ENCODE results near the gene TRIM28. TPM values are rescaled to one million over a fixed set of nuclear protein-coding genes. Genes with fewer than 3 reads are reported as not detected.
A peak's percentile ranks its signal among the peaks of the same experiment; 100 is the strongest.

Gene TRIM28
- total and polyA plus RNA-seq, 9 of the 15 experiments (the other 6 are each of a cell fraction or from before 2014, with no cell fraction given) = 12.1 to 797 (median 490) TPM

GRCh38 chr19:58543826-58544590 lies at the start of gene TRIM28 (continued):
- TF ChIP-seq, protein P1, sequence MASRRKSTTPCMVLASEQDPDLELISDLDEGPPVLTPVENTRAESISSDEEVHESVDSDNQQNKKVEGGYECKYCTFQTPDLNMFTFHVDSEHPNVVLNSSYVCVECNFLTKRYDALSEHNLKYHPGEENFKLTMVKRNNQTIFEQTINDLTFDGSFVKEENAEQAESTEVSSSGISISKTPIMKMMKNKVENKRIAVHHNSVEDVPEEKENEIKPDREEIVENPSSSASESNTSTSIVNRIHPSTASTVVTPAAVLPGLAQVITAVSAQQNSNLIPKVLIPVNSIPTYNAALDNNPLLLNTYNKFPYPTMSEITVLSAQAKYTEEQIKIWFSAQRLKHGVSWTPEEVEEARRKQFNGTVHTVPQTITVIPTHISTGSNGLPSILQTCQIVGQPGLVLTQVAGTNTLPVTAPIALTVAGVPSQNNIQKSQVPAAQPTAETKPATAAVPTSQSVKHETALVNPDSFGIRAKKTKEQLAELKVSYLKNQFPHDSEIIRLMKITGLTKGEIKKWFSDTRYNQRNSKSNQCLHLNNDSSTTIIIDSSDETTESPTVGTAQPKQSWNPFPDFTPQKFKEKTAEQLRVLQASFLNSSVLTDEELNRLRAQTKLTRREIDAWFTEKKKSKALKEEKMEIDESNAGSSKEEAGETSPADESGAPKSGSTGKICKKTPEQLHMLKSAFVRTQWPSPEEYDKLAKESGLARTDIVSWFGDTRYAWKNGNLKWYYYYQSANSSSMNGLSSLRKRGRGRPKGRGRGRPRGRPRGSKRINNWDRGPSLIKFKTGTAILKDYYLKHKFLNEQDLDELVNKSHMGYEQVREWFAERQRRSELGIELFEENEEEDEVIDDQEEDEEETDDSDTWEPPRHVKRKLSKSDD (conservative IDR thresholded peaks at IDR 0.05; ENCODE audit: low read length) = no peak
- no peak for TF ChIP-seq BRD4 (IDR thresholded peaks at IDR 0.05)
- no peak for TF ChIP-seq RERE (CRISPR knock-in tag; IDR thresholded peaks at IDR 0.05; ENCODE audit: borderline replicate concordance)
- TF ChIP-seq ZNF12 (CRISPR knock-in tag; IDR thresholded peaks at IDR 0.05) = no peak
- TF ChIP-seq ZKSCAN3 (CRISPR knock-in tag; IDR thresholded peaks at IDR 0.05) = no peak
- TF ChIP-seq CSDE1 (IDR thresholded peaks at IDR 0.05) = no peak
- TF ChIP-seq TSC22D4 (tag; IDR thresholded peaks at IDR 0.05) = no peak
- peak; percentile 50; the same call in 1 of the 2 replicates for TF ChIP-seq FOSL1 (tag; conservative IDR thresholded peaks at IDR 0.05)
- no peak for TF ChIP-seq ZKSCAN8 (CRISPR knock-in tag; IDR thresholded peaks at IDR 0.05)
- TF ChIP-seq ZFX (CRISPR knock-in tag; IDR thresholded peaks at IDR 0.05) = peak; percentile 88
- TF ChIP-seq NELFE (IDR thresholded peaks at IDR 0.05; ENCODE audit: insufficient read depth, insufficient read length) = peak; percentile 60
- TF ChIP-seq, protein P2, sequence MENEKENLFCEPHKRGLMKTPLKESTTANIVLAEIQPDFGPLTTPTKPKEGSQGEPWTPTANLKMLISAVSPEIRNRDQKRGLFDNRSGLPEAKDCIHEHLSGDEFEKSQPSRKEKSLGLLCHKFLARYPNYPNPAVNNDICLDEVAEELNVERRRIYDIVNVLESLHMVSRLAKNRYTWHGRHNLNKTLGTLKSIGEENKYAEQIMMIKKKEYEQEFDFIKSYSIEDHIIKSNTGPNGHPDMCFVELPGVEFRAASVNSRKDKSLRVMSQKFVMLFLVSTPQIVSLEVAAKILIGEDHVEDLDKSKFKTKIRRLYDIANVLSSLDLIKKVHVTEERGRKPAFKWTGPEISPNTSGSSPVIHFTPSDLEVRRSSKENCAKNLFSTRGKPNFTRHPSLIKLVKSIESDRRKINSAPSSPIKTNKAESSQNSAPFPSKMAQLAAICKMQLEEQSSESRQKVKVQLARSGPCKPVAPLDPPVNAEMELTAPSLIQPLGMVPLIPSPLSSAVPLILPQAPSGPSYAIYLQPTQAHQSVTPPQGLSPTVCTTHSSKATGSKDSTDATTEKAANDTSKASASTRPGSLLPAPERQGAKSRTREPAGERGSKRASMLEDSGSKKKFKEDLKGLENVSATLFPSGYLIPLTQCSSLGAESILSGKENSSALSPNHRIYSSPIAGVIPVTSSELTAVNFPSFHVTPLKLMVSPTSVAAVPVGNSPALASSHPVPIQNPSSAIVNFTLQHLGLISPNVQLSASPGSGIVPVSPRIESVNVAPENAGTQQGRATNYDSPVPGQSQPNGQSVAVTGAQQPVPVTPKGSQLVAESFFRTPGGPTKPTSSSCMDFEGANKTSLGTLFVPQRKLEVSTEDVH (IDR thresholded peaks at IDR 0.05; ENCODE audit: low read depth, partially characterized antibody) = peak; percentile 73
- no peak for TF ChIP-seq ZNF717 (CRISPR knock-in tag; IDR thresholded peaks at IDR 0.05)
- TF ChIP-seq HCFC1 (IDR thresholded peaks at IDR 0.05; ENCODE audit: low read depth, low read length) = no peak; the same call in 1 of the 2 replicates
- TF ChIP-seq KDM2B (CRISPR knock-in tag; IDR thresholded peaks at IDR 0.05) = no peak

Measured in K562 (cell line).